NCI-H146 (cell line): ENCODE measurements around the gene SARS1.

Experiments
- DNase-seq: peaks from one replicate; lab custom pipeline; 2025; lab: John Stamatoyannopoulos, UW

The SARS1 gene

DNA sequence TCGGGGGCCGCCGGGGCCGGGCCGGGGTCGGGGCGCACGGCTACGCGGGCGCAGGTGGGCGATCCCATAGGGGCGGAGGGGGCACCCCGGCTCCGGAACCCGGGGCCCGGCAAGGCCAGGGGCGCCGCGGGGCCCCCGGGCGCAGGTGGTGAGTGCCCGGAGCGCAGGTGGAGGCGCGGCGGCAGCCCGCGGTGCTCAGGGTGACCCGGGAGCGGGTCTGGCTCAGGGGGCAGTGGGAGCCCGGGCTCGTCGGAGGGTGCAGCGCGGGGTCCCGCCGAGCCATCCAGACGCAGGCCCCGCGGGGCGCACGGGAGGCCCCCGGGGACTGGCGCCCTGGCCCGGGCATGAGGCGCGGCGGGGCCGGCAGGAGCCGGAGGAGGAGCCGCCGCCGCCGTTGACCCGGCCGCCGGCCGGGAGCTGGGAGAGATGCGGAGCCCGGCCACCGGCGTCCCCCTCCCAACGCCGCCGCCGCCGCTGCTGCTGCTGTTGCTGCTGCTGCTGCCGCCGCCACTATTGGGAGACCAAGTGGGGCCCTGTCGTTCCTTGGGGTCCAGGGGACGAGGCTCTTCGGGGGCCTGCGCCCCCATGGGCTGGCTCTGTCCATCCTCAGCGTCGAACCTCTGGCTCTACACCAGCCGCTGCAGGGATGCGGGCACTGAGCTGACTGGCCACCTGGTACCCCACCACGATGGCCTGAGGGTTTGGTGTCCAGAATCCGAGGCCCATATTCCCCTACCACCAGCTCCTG, 36.1 kb downstream of the SARS1 start:
- peak; percentile 34 for DNase-seq

DNA sequence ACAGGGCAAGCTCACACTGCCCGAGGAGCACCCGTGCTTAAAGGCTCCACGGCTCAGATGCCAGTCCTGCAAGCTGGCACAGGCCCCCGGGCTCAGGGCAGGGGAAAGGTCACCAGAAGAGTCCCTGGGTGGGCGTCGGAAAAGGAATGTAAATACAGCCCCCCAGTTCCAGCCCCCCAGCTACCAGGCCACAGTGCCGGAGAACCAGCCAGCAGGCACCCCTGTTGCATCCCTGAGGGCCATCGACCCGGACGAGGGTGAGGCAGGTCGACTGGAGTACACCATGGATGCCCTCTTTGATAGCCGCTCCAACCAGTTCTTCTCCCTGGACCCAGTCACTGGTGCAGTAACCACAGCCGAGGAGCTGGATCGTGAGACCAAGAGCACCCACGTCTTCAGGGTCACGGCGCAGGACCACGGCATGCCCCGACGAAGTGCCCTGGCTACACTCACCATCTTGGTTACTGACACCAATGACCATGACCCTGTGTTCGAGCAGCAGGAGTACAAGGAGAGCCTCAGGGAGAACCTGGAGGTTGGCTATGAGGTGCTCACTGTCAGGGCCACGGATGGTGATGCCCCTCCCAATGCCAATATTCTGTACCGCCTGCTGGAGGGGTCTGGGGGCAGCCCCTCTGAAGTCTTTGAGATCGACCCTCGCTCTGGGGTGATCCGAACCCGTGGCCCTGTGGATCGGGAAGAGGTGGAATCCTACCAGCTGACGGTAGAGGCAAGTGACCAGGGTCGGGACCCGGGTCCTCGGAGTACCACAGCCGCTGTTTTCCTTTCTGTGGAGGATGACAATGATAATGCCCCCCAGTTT, 36.9 kb downstream of the SARS1 start:
- DNase-seq = no peak

DNA sequence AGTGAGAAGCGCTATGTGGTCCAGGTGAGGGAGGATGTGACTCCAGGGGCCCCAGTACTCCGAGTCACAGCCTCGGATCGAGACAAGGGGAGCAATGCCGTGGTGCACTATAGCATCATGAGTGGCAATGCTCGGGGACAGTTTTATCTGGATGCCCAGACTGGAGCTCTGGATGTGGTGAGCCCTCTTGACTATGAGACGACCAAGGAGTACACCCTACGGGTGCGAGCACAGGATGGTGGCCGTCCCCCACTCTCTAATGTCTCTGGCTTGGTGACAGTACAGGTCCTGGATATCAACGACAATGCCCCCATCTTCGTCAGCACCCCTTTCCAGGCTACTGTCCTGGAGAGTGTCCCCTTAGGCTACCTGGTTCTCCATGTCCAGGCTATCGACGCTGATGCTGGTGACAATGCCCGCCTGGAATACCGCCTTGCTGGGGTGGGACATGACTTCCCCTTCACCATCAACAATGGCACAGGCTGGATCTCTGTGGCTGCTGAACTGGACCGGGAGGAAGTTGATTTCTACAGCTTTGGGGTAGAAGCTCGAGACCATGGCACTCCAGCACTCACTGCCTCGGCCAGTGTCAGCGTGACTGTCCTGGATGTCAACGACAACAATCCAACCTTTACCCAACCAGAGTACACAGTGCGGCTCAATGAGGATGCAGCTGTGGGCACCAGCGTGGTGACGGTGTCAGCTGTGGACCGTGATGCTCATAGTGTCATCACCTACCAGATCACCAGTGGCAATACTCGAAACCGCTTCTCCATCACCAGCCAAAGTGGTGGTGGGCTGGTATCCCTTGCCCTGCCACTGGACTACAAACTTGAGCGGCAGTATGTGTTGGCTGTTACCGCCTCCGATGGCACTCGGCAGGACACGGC, 37.8 kb downstream of the SARS1 start:
- no peak for DNase-seq

DNA sequence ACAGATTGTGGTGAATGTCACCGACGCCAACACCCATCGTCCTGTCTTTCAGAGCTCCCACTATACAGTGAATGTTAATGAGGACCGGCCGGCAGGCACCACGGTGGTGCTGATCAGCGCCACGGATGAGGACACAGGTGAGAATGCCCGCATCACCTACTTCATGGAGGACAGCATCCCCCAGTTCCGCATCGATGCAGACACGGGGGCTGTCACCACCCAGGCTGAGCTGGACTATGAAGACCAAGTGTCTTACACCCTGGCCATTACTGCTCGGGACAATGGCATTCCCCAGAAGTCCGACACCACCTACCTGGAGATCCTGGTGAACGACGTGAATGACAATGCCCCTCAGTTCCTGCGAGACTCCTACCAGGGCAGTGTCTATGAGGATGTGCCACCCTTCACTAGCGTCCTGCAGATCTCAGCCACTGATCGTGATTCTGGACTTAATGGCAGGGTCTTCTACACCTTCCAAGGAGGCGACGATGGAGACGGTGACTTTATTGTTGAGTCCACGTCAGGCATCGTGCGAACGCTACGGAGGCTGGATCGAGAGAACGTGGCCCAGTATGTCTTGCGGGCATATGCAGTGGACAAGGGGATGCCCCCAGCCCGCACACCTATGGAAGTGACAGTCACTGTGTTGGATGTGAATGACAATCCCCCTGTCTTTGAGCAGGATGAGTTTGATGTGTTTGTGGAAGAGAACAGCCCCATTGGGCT, 38.6 kb downstream of the SARS1 start:
- DNase-seq = no peak

DNA sequence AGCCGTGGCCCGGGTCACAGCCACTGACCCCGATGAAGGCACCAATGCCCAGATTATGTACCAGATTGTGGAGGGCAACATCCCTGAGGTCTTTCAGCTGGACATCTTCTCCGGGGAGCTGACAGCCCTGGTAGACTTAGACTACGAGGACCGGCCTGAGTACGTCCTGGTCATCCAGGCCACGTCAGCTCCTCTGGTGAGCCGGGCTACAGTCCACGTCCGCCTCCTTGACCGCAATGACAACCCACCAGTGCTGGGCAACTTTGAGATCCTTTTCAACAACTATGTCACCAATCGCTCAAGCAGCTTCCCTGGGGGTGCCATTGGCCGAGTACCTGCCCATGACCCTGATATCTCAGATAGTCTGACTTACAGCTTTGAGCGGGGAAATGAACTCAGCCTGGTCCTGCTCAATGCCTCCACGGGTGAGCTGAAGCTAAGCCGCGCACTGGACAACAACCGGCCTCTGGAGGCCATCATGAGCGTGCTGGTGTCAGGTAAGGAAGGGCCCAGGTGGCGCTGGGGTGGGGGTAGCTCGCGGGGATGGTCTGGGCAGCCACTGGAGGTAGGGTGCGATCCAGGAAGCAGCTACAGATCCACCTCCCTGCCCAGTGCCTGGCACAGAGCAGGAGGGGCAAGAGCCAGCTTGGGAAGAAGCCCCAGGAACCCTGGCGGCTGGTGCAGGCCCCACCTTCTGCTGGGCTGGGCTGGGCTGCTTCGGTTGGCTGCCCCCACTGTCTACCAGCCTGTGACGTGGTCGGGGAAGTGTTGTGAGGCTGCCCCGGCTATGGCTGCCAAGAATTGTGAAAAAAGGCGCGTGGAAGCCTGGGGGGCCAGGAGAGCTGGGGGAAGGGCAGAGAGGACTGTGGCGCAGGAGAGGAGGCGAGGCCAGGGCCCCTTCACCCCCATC, 39.4 kb downstream of the SARS1 start:
- no peak for DNase-seq

DNA sequence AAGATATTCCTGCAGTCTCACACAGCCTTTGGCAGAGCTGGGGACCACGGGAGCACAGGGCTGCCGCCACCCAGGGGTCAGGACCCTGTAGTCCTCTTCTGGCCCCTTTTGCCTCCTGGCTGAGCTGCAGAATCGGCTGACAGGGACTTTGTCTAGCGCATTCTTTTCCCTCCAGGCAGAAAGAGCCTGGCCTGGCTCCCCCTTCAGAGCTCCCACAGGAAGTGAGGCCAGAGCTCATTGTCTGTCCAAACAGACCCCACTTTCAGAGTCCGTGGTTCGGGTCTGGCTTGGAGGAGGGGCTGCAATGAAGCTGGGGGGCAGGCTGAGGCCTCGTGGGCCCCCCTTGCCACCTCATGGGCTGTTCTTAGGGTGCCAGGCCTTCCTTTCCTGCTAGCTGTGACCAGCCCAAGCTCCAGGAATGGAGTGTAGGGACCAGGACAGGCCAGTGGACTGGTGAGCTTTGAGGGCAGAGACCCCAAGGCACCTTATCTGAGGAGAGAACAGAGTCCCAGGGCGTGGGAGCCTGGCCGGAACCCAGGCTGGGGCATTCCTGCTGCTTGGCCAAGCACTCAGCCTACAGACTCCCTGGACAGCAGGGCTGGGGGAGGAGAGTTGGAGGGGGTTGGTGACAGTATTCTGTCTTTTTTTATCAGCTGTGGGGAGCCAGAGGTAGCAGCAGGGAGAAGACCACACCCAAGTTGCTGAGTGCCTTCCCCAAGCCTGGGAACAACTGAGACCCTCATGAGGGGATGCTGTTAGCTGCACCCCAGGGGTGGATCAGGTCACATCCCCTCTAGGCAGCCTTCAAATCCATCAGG, 40.3 kb downstream of the SARS1 start:
- DNase-seq = peak; percentile 8

DNA sequence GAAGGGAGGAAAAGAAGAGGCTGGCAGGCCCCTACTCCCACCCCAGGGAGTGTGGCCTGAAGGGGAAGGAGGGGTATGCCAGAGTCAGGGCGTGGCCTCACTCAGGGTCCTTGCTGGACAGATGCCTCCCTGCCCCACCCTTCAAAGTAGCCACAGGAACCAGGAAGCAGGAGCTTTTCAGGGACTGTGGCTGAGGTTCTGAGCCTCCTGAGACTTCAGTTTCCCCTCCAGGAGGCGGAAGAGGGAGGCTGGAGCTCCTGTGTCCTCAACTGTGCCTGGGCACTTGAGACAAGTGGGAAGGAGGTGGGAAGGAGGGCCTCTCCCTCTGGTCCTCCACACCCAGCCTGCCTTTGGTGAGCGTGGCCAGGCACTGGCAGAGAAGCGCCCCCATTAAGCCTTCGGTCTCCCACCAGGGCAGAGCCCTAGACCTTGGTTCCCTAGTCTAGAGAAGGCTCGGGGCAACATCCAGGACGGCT, 40.9 kb downstream of the SARS1 start:
- no peak for DNase-seq

DNA sequence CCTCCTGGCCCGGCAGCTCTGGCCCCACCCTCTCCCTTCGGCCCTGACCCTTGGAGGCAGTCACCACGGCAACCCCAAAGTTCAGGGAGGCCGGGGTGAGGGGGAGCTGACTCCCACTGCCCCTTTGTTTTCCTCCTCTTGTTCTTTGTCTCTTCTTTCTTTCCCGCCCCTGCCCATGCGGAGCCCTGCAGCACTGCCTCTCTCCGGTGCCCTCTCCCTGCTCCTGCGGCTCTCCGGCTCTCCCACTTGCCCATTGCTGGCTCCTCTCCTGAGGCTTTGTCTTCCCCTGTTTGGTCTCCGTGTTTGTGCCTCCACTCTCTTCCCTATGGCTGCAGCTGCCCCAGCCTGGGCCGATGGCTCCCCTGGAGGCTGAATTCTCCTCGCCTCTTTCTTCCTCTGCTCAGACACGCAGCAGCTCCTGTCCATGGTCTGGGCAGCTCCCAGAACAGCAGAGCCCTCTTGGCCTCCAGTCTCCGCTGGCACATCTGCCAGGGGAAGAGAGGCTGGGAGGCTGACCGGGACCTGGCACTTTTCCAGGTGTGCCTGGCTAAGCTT, 41.5 kb downstream of the SARS1 start:
- DNase-seq = no peak

DNA sequence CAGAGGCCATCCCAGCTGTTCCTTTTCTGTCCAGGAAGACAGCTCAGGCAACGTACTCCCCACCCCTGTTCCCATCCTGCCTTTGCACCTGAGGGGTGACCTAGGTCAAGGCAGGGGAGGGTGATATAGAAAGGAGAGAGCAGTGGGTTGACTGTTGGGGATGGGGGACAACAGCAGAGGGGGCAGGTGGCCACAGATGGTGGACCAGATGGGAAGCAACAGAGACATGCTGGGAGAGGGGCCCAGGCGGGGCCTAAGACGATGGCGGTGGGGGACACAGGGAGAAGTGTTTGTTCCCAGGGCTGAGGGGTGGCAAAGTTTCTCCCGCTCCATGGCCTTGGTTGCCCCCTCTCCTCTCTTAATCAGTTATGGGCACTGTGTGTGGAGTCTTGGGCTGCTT, 42.0 kb downstream of the SARS1 start:
- no peak for DNase-seq

DNA sequence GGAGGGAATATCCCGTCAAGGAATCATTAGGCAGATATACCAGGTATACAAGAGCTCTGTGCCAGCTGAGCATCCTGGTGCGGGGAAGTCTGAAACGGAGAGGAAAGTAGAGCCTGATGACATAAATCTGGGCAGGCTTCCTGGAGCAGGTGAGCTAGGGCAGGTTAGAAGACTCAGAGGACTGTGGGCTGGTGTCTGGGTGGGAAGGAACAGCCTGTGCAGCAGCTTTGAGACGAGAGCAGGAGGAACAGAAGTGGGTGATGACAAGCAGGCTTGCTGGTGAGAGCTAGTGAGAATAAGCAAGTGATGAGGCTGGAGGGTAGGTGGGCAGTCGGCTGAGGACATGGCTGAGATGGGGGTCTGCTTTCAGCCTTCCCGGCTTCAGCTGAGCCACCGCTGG, 42.4 kb downstream of the SARS1 start:
- no peak for DNase-seq

DNA sequence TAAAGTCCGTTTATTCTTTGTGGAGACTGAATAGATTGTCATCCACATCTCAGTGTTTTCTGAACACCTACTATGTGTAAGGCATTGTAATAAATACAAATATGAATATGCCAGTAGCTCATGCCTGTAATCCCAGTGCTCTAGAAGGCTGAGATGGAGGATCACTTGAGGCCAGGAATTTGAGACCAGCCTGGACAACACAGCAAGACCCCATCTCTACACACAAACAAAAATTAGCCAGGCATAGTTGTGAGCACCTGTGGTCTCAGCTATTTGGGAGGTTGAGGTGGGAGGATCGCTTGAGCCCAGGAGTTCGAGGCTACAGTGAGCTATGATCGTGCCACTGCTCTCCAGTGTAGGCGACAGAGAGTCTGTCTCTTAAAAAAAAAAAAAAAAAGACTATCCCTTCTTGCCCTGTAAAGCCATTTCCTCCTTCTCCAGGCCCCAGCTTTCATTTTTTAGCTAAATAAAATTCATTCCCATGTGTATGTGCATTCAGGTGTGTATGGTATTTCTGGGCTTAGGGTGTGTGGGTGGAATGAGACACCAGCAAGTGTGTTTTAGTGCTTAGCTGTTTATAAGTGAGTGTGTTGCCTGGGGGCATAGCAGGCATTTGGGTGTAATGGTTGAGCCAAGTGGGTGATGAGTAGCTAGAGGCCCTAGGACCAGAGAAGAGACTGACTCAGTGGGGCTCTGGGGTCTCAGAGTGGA, 43.4 kb downstream of the SARS1 start:
- no peak for DNase-seq

DNA sequence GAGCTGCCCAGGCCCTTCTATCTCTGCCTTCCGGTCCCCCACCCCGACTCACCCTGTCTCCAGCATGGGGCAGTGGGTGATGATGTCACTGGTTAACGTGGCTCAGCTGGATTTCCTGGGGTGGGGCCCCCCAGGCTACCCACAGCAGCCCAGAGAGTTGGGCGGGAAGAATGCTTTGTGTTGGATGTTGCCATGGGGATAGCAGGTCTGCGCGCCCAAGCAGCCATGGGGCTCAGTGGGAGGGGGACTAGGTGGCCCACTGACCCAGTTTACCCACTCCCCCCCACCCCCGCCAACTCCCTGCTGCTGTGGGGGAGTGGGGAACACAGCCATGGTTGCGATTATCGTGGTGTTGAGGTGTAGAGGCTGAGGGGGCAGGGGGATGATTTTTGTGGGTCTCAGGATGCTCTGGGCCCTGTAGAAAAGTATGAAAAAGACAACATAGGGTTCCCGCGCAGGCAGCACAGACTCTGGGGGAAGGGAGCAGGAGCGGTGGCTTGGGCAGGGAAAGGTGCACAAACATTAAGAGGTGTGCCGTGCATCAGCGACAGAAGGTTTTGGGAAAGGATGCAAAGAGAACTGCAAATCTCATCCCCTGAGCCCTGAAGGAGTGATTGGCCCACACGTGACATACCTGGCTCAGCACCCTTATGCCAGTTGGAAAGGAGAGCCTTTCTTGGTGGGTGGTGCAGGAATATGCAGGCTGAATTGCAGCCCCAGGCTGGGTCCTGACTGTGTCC, 44.1 kb downstream of the SARS1 start:
- no peak for DNase-seq

DNA sequence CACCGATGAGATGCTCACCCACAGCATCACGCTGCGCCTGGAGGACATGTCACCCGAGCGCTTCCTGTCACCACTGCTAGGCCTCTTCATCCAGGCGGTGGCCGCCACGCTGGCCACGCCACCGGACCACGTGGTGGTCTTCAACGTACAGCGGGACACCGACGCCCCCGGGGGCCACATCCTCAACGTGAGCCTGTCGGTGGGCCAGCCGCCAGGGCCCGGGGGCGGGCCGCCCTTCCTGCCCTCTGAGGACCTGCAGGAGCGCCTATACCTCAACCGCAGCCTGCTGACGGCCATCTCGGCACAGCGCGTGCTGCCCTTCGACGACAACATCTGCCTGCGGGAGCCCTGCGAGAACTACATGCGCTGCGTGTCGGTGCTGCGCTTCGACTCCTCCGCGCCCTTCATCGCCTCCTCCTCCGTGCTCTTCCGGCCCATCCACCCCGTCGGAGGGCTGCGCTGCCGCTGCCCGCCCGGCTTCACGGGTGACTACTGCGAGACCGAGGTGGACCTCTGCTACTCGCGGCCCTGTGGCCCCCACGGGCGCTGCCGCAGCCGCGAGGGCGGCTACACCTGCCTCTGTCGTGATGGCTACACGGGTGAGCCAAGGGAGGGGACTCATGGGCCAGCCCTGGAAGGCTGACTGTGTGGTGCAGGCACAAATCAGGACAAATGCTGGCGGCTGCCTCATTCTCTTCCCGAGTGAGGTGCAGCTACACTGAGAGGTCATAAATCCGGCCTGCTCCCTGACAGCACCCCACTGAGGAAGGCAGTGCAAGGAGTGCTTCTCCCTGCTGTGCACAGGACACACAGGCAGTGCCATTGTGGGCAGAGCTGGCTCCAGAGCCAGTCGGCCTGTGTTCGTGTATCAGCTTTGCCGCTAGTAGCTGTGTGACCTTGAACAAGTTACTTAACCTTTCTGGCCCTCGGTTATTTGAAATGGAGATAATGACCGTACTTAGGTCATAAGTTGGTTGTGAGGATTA, 45.1 kb downstream of the SARS1 start:
- DNase-seq = no peak

DNA sequence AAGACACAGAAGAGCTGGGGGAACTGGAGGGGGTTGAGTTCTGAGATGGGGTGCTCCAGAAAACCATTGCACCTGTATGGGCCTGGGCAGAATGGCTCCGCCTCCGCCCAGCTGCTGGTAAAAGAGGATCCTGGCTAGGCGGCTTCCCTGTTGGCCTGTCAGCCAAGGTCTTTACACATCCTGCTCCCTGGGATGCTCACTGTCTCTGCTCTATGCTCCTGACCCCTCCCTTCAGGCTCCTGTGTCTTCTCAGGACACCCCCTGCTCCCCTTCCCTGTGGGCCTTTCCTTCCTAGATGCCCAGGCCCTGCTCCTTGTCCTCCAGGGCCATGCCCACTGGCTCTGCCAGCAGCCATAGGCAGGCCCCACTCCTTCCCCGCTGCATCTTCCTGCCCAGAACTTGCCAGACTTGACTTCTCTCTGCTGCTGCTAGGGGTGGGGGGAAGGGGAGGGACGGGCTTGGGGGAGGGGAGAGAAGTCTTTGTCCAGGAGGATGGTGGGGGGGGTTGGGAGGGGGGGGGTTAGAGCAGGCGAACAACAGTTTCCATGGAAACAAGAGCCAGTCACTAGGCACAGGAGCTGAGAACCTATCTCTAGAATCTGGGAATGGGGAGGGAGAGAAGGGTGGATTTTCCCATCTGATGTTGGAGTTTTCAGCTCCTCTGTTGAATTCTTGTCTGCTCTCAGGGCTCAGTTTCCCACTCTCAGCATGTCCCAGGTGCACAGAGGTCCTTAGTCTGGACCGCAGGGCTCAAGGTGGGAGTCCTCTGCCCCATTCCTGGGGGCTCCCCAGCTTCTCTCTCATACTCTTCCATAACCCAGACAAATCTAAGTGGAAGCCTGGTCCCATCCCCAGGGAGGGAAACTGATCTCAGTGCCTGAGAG, 46.2 kb downstream of the SARS1 start:
- DNase-seq = no peak

DNA sequence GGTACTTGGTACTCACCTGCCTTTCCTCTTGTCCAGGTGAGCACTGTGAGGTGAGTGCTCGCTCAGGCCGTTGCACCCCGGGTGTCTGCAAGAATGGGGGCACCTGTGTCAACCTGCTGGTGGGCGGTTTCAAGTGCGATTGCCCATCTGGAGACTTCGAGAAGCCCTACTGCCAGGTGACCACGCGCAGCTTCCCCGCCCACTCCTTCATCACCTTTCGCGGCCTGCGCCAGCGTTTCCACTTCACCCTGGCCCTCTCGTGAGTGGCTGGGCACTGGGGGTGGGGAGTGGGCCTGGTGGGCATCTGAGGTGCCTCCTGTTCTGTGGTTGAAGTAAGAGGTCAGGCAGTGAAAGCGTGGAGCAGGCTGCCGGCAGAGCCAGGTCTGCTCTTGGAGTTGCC, 47.3 kb downstream of the SARS1 start:
- DNase-seq = no peak

DNA sequence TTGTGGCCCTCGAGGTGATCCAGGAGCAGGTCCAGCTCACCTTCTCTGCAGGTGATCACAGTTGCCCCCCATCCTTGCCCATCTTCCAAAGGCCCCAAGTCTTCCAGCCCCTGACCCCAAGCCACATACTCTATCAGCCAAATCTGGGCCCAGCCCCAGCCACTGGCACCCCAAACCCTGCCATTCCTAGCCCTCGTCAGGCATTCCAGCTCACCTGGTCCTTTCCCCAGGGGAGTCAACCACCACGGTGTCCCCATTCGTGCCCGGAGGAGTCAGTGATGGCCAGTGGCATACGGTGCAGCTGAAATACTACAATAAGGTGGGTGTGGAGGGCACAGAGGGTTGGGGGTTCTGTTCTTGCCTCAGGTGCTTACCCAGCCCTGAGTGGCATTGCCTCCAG, 47.9 kb downstream of the SARS1 start:
- DNase-seq = no peak
